Nephron progenitor cell (in vitro differentiated cells): ENCODE results near the gene NCOA1.

ENCODE experiments used
- DNase-seq: peaks from one replicate; pipeline ENCODE4 v3.0.0; 2021
- H3K27ac Mint-ChIP-seq: 2 replicates; pipeline ENCODE4 v1.8.0; 2021; ENCODE audit warnings: mild to moderate bottlenecking, moderate library complexity, mixed read lengths
- H3K27me3 Mint-ChIP-seq: 2 replicates; pipeline ENCODE4 v1.8.0; 2021; ENCODE audit warnings: mild to moderate bottlenecking, low read depth, mixed read lengths; ENCODE audit not compliant: poor library complexity
- H3K36me3 Mint-ChIP-seq: 2 replicates; pipeline ENCODE4 v1.8.0; 2021; ENCODE audit warnings: low read depth, mixed read lengths
- H3K4me1 Mint-ChIP-seq: 2 replicates; pipeline ENCODE4 v1.8.0; 2021; ENCODE audit warnings: mixed read lengths
- H3K4me3 Mint-ChIP-seq: 2 replicates; pipeline ENCODE4 v1.8.0; 2021; ENCODE audit warnings: mild to moderate bottlenecking, moderate library complexity, mixed read lengths
- H3K9me3 Mint-ChIP-seq: 2 replicates; pipeline ENCODE4 v1.8.0; 2021; ENCODE audit warnings: mild to moderate bottlenecking, moderate library complexity, mixed read lengths
- CTCF ChIP-seq: fragments of 200-600 bp; sonication (generic); IDR thresholded peaks from 2 replicates; pipeline ENCODE4 v1.5.0; 2021; ENCODE audit warnings: antibody characterized with exemption

The NCOA1 gene

GRCh38 chr2:24766609-24767008 is 275.6 kb downstream of the NCOA1 start:
- TF ChIP-seq CTCF, result no peak
- Mint-ChIP-seq H3K27ac (peak overlapping the region; percentile 1), H3K27me3 (no peaks in the 10 kb centered on the region), H3K4me1 (peaks cover 42% of the 10 kb centered on the region), H3K36me3 (peaks cover 74% of the 10 kb centered on the region), H3K4me3 (no peak overlapping the region), H3K9me3 (peaks cover 8% of the 10 kb centered on the region)
- no peak for DNase-seq

GRCh38 chr2:24768013-24768412 is 277.0 kb downstream of the NCOA1 start:
- Mint-ChIP-seq H3K36me3 (peaks cover 68% of the 10 kb centered on the region), H3K4me1 (peaks cover 37% of the 10 kb centered on the region), H3K9me3 (peaks cover 15% of the 10 kb centered on the region), H3K27me3 (no peaks in the 10 kb centered on the region), H3K27ac (no peak overlapping the region), H3K4me3 (no peak overlapping the region)
- no peak for DNase-seq
- TF ChIP-seq CTCF, result no peak

DNA sequence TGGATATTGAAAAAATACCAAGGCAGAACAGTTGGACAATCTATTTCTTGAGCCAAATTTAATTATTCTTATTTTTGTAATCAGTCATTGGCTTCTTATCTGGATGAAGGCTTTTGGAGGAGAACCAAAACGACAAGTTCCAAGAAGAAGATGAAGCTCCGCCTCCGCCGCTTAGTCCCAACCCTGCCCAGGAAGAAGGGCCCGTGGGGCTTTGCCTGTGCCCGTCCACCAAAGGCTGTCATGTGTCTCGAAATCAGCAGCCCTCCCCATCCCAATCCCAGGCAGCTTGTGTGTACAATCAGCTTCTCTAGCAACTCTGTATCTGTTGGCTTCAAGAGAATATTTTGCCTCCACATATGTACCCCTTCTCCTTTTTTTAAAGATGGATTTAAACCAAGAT is 277.5 kb downstream of the NCOA1 start:
- H3K4me1 Mint-ChIP-seq, result peaks cover 39% of the 10 kb centered on the region
- no peak overlapping the region for H3K27ac Mint-ChIP-seq
- H3K4me3 Mint-ChIP-seq, result no peak overlapping the region
- peaks cover 67% of the 10 kb centered on the region for H3K36me3 Mint-ChIP-seq
- no peak for TF ChIP-seq CTCF
- no peaks in the 10 kb centered on the region for H3K27me3 Mint-ChIP-seq
- no peak for DNase-seq
- H3K9me3 Mint-ChIP-seq, result peaks cover 17% of the 10 kb centered on the region

DNA sequence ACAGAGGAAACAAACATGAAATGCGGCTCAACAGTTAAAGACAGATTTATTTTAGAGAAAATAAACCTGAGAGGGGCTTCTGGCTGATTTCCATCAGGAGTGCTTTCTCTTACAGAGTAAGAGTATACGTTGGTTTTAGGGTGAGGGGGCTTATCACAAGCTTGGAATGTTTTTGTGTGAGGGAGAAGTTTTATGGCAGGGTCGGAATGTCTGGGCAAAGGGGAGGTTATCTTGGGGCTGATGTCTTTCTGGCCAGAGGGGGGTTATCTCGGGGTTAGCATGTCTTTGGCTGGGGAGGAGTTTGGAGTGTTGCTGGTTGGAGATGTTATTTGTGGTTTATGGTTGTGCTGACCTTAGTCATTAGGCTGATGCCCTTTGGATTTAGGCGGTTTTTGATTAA is 280.0 kb downstream of the NCOA1 start:
- peaks cover 18% of the 10 kb centered on the region for H3K9me3 Mint-ChIP-seq
- TF ChIP-seq CTCF, result no peak
- peak overlapping the region; percentile 92 for H3K27ac Mint-ChIP-seq
- peak overlapping the region; percentile 1 for H3K4me3 Mint-ChIP-seq
- peaks cover 50% of the 10 kb centered on the region for H3K36me3 Mint-ChIP-seq
- H3K27me3 Mint-ChIP-seq, result no peaks in the 10 kb centered on the region
- DNase-seq, result no peak
- H3K4me1 Mint-ChIP-seq, result peaks cover 42% of the 10 kb centered on the region

- H3K27ac Mint-ChIP-seq, result peak overlapping the region; percentile 92
- no peak overlapping the region for H3K4me3 Mint-ChIP-seq
- peaks cover 41% of the 10 kb centered on the region for H3K4me1 Mint-ChIP-seq
- H3K27me3 Mint-ChIP-seq, result no peaks in the 10 kb centered on the region
- peaks cover 46% of the 10 kb centered on the region for H3K36me3 Mint-ChIP-seq
- DNase-seq, result no peak
- TF ChIP-seq CTCF, result no peak
- peaks cover 24% of the 10 kb centered on the region for H3K9me3 Mint-ChIP-seq
Measured at GRCh38 chr2:24771764-24772586, 280.9 kb downstream of the NCOA1 start.

DNA sequence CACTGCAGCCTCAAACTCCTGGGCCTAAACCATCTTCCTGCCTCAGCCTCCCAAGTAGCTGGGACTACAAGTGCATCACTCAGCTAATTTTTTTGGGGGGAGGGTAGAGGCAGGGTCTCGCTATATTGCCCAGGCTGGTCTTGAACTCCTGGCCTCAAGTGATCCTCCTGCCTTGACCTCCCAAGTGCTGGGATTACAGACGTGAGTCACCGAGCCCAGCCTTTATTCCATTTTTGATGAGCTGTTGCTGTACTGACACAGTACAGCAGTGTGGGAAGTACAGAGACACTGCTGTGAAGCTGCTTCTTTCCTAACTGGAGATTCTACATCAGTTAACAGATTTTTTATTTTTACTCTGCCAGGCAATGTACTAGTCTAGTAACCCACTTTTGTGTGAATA is 283.3 kb downstream of the NCOA1 start:
- TF ChIP-seq CTCF, result no peak
- Mint-ChIP-seq H3K27ac (no peak overlapping the region), H3K27me3 (no peaks in the 10 kb centered on the region), H3K4me1 (peaks cover 46% of the 10 kb centered on the region), H3K4me3 (no peak overlapping the region), H3K36me3 (peaks cover 23% of the 10 kb centered on the region), H3K9me3 (peaks cover 24% of the 10 kb centered on the region)
- no peak for DNase-seq
